LNCAP (cell line): ENCODE data around the gene FBXO24.

Source experiments
- TF ChIP-seq, protein P1 (sequence below): fragments of 450-650 bp; IDR thresholded peaks from 2 replicates; pipeline ENCODE4 v1.5.1; 2017; ENCODE audit warnings: mild to moderate bottlenecking

Gene FBXO24

DNA sequence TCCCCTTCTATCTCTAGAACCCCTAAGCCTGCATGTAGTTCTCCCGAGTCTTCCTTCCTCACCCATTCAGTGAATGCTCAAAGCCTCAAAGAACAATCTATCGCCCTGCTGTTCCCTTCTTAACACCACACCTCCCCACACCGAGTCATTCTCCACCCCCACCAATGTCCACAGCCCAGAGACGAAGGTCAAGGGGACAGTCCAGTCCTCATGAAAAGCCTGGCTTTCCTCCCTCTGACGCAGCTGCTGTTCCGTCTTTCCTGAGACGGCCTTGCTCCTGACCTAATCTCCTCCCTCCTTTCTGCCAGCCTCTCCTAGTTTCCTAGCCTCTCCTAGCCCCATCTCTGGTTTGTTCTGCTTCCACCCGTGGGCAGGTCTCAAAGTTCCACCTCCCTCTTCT is 35.4 kb downstream of the FBXO24 start:
- TF ChIP-seq, protein P1, sequence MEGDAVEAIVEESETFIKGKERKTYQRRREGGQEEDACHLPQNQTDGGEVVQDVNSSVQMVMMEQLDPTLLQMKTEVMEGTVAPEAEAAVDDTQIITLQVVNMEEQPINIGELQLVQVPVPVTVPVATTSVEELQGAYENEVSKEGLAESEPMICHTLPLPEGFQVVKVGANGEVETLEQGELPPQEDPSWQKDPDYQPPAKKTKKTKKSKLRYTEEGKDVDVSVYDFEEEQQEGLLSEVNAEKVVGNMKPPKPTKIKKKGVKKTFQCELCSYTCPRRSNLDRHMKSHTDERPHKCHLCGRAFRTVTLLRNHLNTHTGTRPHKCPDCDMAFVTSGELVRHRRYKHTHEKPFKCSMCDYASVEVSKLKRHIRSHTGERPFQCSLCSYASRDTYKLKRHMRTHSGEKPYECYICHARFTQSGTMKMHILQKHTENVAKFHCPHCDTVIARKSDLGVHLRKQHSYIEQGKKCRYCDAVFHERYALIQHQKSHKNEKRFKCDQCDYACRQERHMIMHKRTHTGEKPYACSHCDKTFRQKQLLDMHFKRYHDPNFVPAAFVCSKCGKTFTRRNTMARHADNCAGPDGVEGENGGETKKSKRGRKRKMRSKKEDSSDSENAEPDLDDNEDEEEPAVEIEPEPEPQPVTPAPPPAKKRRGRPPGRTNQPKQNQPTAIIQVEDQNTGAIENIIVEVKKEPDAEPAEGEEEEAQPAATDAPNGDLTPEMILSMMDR: no peak

DNA sequence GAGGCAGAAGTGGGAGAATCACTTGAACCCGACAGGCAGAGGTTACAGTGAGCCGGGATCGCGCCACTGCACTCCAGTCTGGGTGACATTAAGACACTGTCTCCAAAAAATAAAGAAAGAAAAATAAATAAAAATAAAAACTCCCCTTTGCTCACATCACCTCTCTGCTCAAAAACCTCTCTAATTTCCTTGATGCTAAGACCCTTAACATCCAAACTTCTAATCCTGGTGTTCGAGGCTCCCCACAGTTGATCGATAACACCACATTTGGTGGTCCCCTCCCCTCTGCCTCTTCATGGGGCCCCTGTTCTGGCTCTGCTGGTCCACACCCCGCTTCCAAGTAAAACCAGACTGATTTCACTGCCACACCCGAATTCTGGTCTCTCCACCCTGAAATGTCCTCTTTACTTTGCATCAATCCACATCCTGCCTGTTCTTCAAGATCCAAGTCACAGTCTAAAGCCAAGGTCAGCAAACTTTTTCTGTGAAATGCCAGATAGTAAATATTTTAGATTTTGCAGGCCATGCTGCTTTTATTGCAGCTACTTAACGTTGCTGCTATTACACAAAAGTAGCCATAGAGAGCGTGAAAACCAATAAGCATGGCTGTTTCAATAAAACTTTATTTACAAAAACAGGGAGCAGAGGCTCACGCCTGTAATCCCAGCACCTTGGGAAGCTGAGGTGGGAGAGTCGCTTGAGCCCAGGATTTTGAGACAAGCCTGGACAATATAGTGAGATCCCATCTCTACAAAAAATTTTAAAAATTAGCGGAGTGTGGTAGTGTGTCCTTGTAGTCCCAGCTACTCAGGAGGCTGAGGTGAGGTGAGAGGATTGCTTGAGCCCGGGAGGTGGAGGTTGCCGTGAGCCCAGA is 38.1 kb downstream of the FBXO24 start:
- TF ChIP-seq, protein P1: no peak

DNA sequence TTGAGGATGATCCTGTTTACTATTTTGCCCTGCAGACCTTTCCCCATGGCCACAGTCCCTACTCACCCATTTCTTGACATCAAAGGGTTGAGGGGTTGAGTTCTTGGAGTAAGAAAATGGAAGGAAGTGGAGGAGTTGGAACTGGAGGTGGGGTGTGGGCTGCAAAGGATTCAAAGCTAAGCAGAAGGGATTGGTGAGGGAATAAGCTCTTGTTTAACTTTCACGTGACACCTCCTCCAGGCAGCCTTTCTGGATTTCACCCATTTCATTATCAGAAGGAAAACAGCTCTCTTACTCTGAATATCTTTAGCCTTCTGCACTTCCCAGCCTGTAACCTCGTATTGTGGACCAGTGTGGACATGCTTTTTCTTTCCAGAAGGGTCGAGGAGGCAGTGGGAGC is 39.9 kb downstream of the FBXO24 start:
- TF ChIP-seq, protein P1: no peak

DNA sequence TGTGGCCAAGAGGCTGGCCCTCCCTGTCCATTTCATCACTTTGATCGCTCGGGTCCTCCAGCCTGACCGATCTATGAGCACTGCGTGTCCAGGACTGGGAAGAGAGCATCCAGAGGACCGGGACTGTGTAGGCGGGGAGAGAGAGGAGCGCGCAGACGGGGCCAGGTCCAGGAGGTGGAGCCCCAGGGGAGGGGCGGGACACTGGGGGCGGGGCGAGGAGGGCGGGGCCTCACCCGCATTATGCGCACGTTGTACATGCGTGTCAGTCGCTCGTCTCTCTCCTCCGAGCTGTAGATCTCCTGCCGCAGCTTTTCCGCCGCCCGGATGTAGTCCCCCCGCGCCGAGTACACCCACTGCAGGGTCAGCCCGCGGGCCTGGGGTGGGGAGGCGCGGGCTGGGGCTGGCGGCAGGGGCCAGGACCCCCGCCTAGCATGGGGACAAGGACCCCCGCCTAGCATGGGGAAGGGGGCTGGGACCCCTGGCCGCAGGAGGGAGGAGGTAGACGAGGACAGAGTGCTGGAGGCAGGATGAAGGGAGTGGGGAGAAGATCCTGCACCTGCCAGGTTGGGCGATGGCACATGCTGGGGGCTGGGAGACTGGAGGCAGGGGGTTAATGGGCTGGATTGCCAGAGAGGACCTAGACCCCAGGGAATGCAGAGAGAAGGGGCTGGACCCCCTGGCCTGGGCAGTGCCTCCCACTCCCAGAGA is 40.6 kb downstream of the FBXO24 start:
- TF ChIP-seq, protein P1: no peak

DNA sequence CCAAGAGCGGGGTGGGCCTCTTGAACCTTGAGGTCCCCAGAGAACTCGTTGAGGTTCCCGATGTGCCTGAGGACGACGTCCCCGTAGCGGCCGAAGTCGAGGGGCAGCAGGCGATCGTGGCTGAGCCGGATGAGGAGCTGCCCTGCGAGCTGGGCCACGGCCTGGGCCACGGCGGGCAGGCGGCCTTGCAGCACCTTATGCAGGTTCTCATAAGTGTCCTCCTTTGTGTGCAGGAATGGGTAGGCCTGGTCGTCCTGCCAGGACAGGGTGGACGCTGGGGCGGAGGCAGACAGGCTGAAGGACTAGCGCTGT is 41.1 kb downstream of the FBXO24 start:
- TF ChIP-seq, protein P1: no peak

DNA sequence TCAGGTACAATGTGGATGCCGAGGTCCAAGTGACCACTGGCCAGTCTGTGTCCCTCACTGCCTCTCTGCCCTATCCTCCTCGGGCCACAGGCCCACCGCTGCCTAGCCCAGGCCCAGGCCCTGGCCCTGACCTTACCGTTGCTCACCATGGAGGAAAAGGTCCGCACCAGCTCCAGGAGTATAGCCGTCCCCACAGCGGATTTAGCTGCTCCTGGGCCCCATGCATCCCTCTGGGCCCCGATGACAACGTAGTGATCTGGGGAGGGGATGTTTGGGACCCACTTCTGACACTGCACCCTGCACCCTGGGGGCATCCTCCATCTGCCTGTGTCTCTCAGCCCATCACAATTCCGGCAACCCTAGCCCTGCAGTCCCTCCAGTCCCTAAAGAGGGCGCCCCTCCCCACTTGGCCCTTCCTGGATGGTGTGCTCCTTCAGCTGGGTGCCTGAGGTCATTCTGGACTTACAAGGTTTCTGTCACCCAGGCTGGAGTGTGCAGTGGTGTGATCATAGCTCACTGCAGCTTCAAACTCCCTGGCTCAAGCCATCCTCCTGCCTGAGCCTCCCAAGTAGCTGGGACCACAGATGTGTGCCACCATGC is 43.1 kb downstream of the FBXO24 start:
- TF ChIP-seq, protein P1: no peak

DNA sequence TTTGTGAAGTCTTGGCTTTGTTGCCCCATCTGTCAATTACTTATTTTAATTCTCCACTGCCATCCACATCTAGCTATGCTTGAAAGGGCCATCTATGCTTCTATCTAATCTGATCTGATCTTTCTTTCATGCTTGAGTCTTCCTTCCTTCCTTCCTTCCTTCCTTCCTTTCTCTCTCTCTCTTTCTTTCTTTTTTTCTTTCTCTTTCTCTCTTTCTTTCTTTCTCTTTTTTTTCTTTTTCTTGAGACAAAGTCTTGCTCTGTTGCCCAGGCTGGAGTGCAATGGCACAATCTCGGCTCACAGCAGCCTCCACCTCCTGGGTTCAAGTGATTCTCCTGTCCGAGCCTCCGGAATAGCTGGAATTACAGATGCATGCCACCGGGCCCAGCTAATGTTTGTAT is 43.9 kb downstream of the FBXO24 start:
- TF ChIP-seq, protein P1: no peak
